HCT116 (cell line): Measurements from ENCODE around the gene RAD17.

Experiments used
- ATF3 ChIP-seq: IDR thresholded peaks from 2 replicates; pipeline ENCODE4 v1.6.1; 2012
- CEBPB ChIP-seq: IDR thresholded peaks from 2 replicates; pipeline ENCODE4 v1.6.1; 2012; ENCODE audit warnings: low read depth
- CTCF ChIP-seq, 3 experiments: fragments of 200-600 bp in 1 of 3; sonication (generic) in 1 of 3; IDR thresholded peaks in 2 of 3; conservative IDR thresholded peaks in 1 of 3; 2 replicates each; pipeline ENCODE4 v1.5.1; 2012 to 2017; ENCODE audit warnings: low read depth in 2 of 3, low read length in 2 of 3, antibody characterized with exemption in 1 of 3, borderline replicate concordance in 1 of 3, control low read depth in 1 of 3, mild to moderate bottlenecking in 1 of 3, mixed read lengths in 1 of 3, mixed run types in 1 of 3, moderate library complexity in 1 of 3; ENCODE audit not compliant: insufficient read depth in 1 of 3
- EZH2 ChIP-seq: fragments of 200-600 bp; sonication (generic); IDR thresholded peaks from 2 replicates; pipeline ENCODE4 v1.6.1; 2017; ENCODE audit warnings: antibody characterized with exemption, mixed run types
- RAD21 ChIP-seq: IDR thresholded peaks from 2 replicates; pipeline ENCODE4 v1.6.1; 2012; ENCODE audit warnings: low read depth, mild to moderate bottlenecking
- TF ChIP-seq, protein P1 (sequence below): IDR thresholded peaks from 2 replicates; pipeline ENCODE4 v1.6.1; 2012

DNA sequence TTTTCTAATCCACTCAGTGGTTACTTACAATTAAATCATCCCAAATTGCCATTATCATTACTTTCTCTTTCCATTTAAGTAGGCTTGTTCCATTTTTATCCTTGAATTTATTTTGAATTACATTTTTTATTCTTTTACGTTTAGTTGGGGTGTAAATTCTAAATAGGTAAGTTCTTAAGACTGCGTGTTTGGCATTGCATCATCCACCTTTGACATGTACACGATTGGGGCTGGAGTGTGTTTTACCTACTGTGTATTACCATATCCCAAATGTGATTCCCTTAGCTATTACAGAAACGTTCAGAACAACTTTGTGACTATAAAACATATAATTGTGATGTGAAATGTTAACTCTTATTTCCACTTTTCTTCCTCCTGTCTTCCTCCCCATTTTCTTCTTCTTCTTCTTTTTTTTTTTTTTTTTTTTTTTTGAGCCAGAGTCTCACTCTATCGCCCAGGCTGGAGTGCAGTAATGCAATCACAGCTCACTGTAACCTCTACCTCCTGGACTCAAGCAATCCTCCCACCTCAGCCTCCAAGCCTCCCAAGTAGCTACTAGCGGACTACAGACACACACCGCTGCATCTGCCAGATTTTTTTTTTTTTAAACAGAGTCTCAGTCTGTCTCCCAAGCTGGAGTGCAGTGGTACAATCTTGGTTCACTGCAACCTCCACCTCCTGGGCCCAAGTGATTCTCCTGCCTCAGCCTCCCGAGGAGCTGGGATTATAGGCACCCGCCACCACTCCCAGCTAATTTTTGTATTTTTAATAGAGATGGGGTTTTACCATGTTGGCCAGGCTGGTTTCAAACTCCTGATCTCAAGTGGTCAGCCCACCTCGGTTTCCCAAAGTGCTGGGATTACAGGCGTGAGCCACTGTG, 62.0 kb downstream of the RAD17 start:
- TF ChIP-seq RAD21 (no peak), ATF3 (no peak), EZH2 (no peak), CTCF (IDR thresholded peaks at IDR 0.05 in 2 of 3, conservative IDR thresholded peaks at IDR 0.05 in 1 of 3; ENCODE audit: borderline replicate concordance in 1 of 3, insufficient read depth in 1 of 3, low read depth in 2 of 3, low read length in 2 of 3) (no peak), CEBPB (no peak)
- TF ChIP-seq, protein P1, sequence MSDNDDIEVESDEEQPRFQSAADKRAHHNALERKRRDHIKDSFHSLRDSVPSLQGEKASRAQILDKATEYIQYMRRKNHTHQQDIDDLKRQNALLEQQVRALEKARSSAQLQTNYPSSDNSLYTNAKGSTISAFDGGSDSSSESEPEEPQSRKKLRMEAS = no peak
